NCI-H2171 treated with DMSO at 0.1 percent for 48 hours (cell line): ENCODE measurements around the gene ISOC2.

Experiments used
- DNase-seq: peaks from one replicate; lab custom pipeline; 2025; lab: John Stamatoyannopoulos, UW

Gene ISOC2

DNA sequence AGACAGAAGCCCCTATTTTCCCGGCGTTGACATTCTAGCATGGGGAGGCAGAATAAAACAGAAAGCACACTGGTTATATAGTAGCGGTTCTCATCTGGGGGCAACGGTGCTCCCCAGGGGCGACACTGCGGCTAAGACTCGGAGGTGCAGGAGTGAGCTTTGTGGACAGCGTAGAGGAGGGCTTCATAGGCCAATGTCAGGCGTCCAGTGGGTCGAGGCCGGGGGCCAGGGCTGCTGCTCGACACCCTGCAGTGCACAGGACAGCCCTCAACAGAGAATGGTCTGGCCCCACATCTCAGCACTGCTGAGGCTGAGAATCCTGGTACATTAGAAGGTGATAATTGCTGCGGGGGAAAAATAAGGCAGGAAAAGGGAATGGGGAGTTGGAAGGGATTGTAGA lies 16.5 kb upstream of the ISOC2 start:
- DNase-seq = no peak

- peak; percentile 97 for DNase-seq
Measured at GRCh38 chr19:55476100-55476775, 14.8 kb upstream of the ISOC2 start, which contains the start of gene ZNF628. Gene ZNF628, plus strand, starts transcription at chr19:55476617. Its CDS starts 3,294 bp downstream, at chr19:55479911.

DNA sequence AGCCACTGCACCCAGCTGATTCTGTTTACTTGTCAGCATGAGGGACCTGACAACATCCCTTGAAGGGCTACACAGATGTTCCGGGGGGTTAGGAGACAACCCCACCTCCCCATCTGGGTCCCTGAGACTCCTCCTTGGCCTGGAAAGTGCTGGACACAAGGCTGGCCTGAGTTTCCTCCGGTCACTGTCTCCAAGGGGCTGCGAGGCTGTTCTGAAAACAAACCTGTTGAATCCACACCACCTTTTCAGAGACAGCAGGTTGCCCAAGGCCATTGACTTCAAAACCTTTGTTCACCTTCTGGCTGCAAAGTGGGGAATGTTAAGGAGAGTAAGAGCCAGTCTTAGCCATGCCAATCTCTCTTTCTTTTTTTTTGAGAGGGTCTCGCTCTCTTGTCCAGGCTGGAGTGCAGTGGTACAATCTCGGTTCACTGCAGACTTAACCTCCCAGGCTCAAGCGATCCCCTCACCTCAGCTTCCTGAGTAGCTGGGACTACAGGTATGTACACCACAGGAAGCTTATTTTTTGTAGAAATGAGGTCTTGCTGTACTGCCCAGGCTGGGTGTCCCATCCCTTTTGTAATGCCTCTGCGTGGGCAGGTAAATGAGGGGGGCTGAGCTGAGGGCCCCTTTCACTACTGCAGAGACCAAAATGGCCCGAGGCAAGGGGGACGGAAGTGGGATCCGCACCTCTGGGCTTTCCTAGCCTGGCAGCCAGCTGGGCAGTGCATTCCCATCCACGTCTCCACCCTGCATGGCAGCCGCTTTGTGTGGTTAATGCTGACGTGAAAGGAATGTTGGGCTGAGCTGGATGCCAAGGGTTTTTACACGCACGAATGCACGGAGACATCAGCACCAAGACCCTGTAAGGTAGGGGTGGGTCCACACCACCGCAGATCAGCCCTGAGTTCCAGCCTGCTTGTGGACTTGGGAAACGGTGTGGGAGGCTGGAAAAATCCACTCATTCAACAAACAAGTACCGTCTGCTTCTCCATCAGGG lies 13.1 kb upstream of the ISOC2 start:
- DNase-seq = no peak

DNA sequence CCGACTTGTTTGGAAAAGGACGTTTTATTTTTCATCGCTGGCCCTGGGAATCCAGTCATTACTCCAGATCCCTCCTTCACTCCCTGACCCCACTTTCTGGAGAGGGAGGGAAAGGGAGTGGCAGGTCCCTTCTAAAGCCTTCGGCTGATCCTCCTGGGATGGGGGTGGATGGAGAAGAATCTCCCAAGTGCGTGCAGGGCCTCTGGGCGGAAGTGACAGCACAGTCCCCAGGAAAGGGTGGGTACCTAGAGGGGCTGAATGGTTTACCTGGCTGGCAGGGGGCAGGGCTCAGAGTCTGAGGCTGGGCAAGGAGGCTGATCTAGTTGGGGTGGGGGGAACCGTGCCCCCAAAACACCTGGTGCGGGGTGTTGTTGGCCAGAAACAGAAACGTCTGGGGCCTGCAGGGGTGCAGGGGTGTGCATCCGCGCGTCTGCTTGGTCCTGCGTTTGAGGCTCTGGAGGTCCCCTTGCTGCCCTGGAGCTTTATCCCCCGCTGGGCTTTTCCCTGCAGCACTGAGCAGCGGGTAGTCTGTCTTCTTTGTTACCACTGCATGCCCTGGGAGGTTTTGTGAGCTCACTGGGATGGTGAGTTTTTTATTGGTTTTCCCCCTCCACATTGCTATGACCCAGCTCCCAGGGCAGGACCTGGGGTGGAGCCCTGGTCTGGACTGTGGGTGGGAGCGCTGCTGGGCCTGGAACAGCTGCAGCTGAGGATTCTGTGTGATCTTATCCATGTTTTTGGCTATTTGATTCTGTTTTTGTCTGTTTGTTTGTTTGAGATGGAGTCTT lies 12.0 kb upstream of the ISOC2 start:
- no peak for DNase-seq

GRCh38 chr19:55472463-55472862 lies 11.0 kb upstream of the ISOC2 start:
- no peak for DNase-seq

GRCh38 chr19:55471266-55471665 lies 9.8 kb upstream of the ISOC2 start:
- DNase-seq = no peak

- DNase-seq = no peak
Measured at GRCh38 chr19:55468054-55468393, 6.6 kb upstream of the ISOC2 start.

GRCh38 chr19:55467236-55468053 lies 6.0 kb upstream of the ISOC2 start:
- no peak for DNase-seq

GRCh38 chr19:55466241-55466614 lies 4.8 kb upstream of the ISOC2 start:
- no peak for DNase-seq

- no peak for DNase-seq
Measured at GRCh38 chr19:55465460-55466240, 4.2 kb upstream of the ISOC2 start.

GRCh38 chr19:55464662-55465054 lies 3.2 kb upstream of the ISOC2 start, which contains the start of gene C19orf85:
Gene C19orf85, minus strand, starts transcription at chr19:55464751. Its CDS starts 197 bp downstream, at chr19:55464554.
- no peak for DNase-seq

DNA sequence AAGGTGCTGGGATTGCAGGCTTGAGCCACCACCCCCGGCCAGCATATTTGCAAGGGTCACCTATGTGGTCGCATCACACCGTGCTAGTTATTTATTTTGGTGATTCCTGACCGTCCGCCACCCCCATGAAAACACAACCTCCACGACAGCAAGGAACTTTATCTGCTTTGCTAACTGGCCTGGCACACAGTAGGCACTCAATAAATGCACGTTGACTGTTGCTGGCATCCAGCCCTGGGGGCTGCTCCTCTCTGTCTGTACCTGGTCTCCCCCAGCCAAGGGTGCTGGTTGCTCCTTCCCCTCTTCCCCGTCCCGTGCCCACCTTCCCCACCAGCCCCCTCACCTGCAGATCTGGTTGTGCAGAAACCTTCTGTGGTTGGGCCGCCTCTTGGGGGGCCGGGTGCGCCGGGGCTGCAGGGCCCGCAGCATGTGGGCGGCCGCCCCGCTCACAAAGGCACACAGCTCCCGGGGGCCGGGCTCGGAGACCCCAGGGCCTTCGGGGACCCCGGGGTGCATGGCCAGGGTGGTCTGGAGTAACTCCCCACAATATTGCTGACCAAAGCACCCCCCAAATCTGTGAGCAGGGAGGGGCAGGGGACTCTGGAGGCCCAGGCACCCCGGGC lies 2.7 kb upstream of the ISOC2 start:
- DNase-seq = no peak

DNA sequence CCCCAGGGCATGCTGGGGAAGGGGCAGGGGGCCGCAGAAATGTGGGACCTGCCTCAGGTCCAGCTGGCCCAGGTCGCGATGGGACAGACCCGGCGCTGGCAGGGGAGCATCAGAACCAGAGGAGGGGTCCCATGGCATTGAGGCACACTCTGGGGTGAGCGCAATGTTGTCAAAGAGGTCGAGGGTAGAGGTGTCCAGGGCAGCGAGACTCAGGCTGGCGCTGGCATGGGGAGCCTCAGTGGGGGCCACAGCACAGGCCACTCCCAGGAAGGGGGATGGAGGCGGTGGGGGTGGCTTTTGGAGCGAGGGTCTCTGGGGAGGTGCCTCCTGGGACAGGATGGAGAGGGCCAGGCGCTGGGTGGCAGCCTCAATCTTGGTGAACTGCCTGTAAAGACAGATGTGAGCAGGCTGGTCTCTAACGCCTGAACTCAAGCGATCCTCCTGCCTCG lies 2.2 kb upstream of the ISOC2 start:
- no peak for DNase-seq

GRCh38 chr19:55462722-55463121 lies 1.3 kb upstream of the ISOC2 start:
- no peak for DNase-seq

- DNase-seq = no peak
Measured at GRCh38 chr19:55461974-55462626, 658 bp upstream of the ISOC2 start.

DNA sequence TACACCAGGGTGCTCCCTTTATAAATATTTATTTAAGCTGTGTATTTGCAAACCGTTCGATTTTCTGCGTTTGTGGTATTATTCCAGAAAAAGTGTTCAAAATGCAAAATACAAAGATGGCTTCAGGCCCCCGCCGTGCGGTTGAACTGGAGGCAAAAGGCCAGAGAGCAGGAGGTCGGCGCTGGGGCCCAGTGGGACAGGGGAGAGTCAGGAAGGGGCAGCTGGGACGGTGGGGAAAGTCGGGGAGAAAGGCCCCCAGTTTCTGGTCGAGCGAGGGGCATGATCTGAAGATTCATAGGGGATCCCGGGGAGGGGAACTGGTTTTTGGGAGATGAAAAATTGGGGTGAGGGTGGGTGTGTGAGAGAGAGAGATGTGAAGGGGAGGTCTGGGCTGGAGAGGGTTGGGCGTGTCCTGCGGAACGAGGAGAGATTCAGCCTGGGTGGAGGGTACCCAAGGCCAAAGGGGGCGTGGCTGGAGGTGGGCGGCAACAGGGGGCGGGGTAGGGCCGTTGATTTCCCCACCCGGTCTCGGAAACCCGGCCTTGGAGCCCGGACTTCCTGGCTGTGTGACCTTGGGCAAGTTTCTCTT lies 678 bp downstream of the ISOC2 start:
- DNase-seq = no peak

DNA sequence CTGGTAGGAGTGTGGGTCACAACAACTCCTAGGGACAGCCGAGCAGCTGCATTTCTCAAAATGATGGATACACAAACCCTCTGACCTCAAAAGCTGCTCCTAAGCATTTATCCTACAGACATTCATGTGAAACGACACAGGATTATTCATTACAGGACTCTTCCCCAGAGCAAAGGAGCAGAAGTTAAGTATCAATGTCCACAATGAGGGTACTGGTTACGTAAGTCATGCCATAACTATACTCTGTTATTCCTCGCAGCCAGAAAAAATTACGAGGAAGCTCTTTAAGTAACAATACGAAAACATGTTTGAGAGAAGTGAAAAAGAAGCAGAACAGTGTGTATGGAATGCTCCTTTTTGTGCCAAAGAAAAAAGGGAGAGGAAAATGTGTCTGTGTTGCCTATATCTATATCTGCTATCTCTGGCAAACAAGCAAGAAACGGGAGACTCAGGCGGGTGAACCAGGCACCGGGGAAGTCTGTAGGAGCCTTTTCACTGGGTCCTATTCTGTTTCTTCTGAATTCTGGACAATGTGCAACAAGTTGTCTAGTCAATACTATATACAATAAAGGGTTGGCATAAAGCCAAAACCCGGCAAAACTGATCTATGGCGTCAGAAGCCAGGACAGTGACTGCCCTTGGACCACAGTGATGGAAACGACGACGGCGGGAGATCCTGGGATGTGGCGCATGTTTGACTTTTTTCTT lies 1.3 kb downstream of the ISOC2 start:
- DNase-seq = no peak

DNA sequence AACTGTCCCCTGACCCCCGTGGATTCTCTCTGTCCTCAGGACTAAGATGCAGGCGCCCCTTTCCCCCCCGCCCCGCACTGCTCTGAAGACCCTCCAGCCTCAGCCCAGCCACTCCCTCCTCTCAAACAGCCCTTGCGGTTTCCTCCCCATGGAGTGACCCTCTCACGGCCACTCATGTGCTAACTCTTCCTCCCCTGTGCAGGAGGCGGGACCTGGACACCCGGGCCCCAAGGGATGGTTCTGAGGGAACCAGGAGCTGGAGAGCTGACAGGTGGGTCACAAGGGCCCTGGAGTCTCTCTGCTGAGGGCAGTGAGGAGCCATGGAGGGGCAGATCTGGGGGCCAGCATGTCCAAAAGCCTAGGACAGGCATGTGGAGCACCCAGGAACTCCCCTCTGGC lies 1.9 kb downstream of the ISOC2 start:
- no peak for DNase-seq
